Lower leg skin (tissue), 4 donors: ENCODE results near the gene BPIFB1. TPM values are rescaled to one million over a fixed set of nuclear protein-coding genes. Genes with fewer than 3 reads are reported as not detected.
A peak's percentile ranks its signal among the peaks of the same experiment; 100 is the strongest.

Source experiments
- DNase-seq, 2 donors: peaks; one replicate each; pipeline ENCODE4 v3.0.0-alpha.2; 2019; ENCODE audit warnings: low spot score in 2 of 2
- H3K4me3 ChIP-seq: fragments of 200-600 bp; sonication (generic); 2 replicates; pipeline ENCODE4 v1.5.1; 2017; ENCODE audit warnings: mild to moderate bottlenecking, low read depth; ENCODE audit not compliant: poor library complexity, severe bottlenecking
- CTCF ChIP-seq, 3 donors: fragments of 450-650 bp; IDR thresholded peaks; one replicate each; pipeline ENCODE4 v1.5.1; 2016; ENCODE audit warnings: antibody characterized with exemption in 3 of 3, mild to moderate bottlenecking in 3 of 3, moderate library complexity in 2 of 3
- POLR2A ChIP-seq, 2 donors: fragments of 450-650 bp; IDR thresholded peaks; one replicate each; pipeline ENCODE4 v1.6.1; 2016 to 2017; ENCODE audit warnings: antibody characterized with exemption in 2 of 2, mild to moderate bottlenecking in 1 of 2, moderate library complexity in 1 of 2
- WGBS, 2 donors: methylation state at CpG; one replicate each; pipeline ENCODE4 v1.1.5; 2018; 5-methylcytosine and 5-hydroxymethylcytosine counted together
- intact Hi-C: fragments of 100-400 bp; cut with DNase I; formaldehyde crosslinking; loops from one replicate; pipeline ENCODE4 v1.15.0; 2023; ENCODE audit warnings: low total_unique reads
- total RNA-seq, 4 donors: library from RNA; depleted of rRNA; stranded (reverse); fragments of >200 nt; gene quantifications; one replicate each; pipeline ENCODE4 v1.1.0, GENCODE V29; 2016

BPIFB1 gene
- total RNA-seq, 4 donors from 2014 or later = not detected

- intact Hi-C loops = no loop called here
- WGBS, 2 donors = 79% methylated on average over 8 of the region's 8 CpGs
These were observed 8.4 kb downstream of the BPIFB1 start for GRCh38 chr20:33291416-33291815.

GRCh38 chr20:33291830-33292355 lies 8.9 kb downstream of the BPIFB1 start:
- 34 to 36% methylated on average over 7 of the region's 7 CpGs for WGBS, 2 donors
- no peak for DNase-seq
- no peak for TF ChIP-seq POLR2A (IDR thresholded peaks at IDR 0.05)
- peak in 1 of 3 donors; percentile 25 for TF ChIP-seq CTCF (IDR thresholded peaks at IDR 0.05)
- no peak overlapping the region for H3K4me3 ChIP-seq
- intact Hi-C loops = no loop called here

More at GRCh38 chr20:33291416-33291815, 8.4 kb downstream of the BPIFB1 start:
- H3K4me3 ChIP-seq = no peak overlapping the region
- no peak for DNase-seq
- TF ChIP-seq CTCF (IDR thresholded peaks at IDR 0.05) = no peak
- no peak for TF ChIP-seq POLR2A (IDR thresholded peaks at IDR 0.05)

- DNase-seq = no peak
- no peak for TF ChIP-seq CTCF (IDR thresholded peaks at IDR 0.05)
- no peak for TF ChIP-seq POLR2A (IDR thresholded peaks at IDR 0.05)
- 65 to 71% methylated on average over 3 of the region's 3 CpGs for WGBS, 2 donors
- intact Hi-C loops = loop anchor here (5.0 kb wide), 1 partner anchor 389 kb away; no protein-coding TSS in a partner anchor
- H3K4me3 ChIP-seq = no peak overlapping the region
These were observed 13.2 kb downstream of the BPIFB1 start for GRCh38 chr20:33296206-33296605.

- intact Hi-C loops = loop anchor here (5.0 kb wide), 1 partner anchor 391 kb away; no protein-coding TSS in a partner anchor
- no peak overlapping the region for H3K4me3 ChIP-seq
- 71 to 76% methylated on average over 11 of the region's 11 CpGs for WGBS, 2 donors
- TF ChIP-seq POLR2A (IDR thresholded peaks at IDR 0.05) (no peak), CTCF (IDR thresholded peaks at IDR 0.05) (no peak)
- DNase-seq = no peak
These were observed 15.4 kb downstream of the BPIFB1 start for GRCh38 chr20:33298391-33298790.

GRCh38 chr20:33299111-33299603 lies 16.1 kb downstream of the BPIFB1 start:
- intact Hi-C loops = loop anchor here (5.0 kb wide), 1 partner anchor 392 kb away; no protein-coding TSS in a partner anchor
- no peak overlapping the region for H3K4me3 ChIP-seq
- no peak for TF ChIP-seq POLR2A (IDR thresholded peaks at IDR 0.05)
- no peak for TF ChIP-seq CTCF (IDR thresholded peaks at IDR 0.05)
- peak; percentile 34 to 91 for DNase-seq
- 15 to 18% methylated on average over 24 of the region's 24 CpGs for WGBS, 2 donors
